Common myeloid progenitor, CD34-positive (primary cell): ENCODE results near the gene DCHS2.

Experiments used
- CTCF ChIA-PET: fragments of 350-600 bp; sonication (Branson Sonifier 250); formaldehyde crosslinking; loops from one replicate; lab custom pipeline; 2021; ENCODE audit warnings: antibody characterized with exemption; lab: Charles Lee
- POLR2A ChIA-PET: fragments of 350-600 bp; sonication (Branson Sonifier 250); formaldehyde crosslinking; loops from one replicate; lab custom pipeline; 2021; ENCODE audit warnings: antibody characterized with exemption; lab: Charles Lee
- DNase-seq, 3 donors: peaks; one replicate each; pipeline versions ENCODE4 v3.0.0 to v3.0.0-alpha.2; 2013
- H3K27ac ChIP-seq, 2 experiments: 1 replicate in 1 of 2; 2 replicates in 1 of 2; pipeline ENCODE4 v1.7.0; 2013; ENCODE audit warnings: inconsistent platforms in 2 of 2, low read length in 2 of 2, mild to moderate bottlenecking in 2 of 2, low read depth in 1 of 2, moderate library complexity in 1 of 2; ENCODE audit not compliant: severe bottlenecking in 2 of 2, insufficient read depth in 1 of 2, poor library complexity in 1 of 2
- H3K27me3 ChIP-seq, 5 experiments: replicated peaks in 2 of 5; 1 replicate in 3 of 5; 2 replicates in 2 of 5; pipeline versions ENCODE4 v1.6.1 to v1.7.0; 2013; ENCODE audit warnings: low read length in 4 of 5, mild to moderate bottlenecking in 2 of 5, moderate library complexity in 2 of 5, inconsistent platforms in 1 of 5; ENCODE audit not compliant: insufficient read depth in 5 of 5, control insufficient read depth in 4 of 5
- H3K36me3 ChIP-seq, 4 experiments: 1 replicate in 2 of 4; 2 replicates in 2 of 4; pipeline versions ENCODE4 v1.6.1 to v1.7.0; 2013; ENCODE audit warnings: low read length in 3 of 4, control low read depth in 1 of 4, mild to moderate bottlenecking in 1 of 4; ENCODE audit not compliant: control insufficient read depth in 4 of 4, insufficient read depth in 4 of 4
- H3K4me1 ChIP-seq, 4 experiments: 1 replicate in 3 of 4; 2 replicates in 1 of 4; pipeline versions ENCODE4 v1.6.1 to v1.7.1; 2013; ENCODE audit warnings: low read length in 3 of 4, mild to moderate bottlenecking in 3 of 4, control low read depth in 1 of 4, inconsistent platforms in 1 of 4, moderate library complexity in 1 of 4; ENCODE audit not compliant: control insufficient read depth in 4 of 4, insufficient read depth in 4 of 4; ENCODE audit errors: control extremely low read depth in 1 of 4
- H3K4me3 ChIP-seq, 7 experiments: 1 replicate in 4 of 7; 2 replicates in 3 of 7; pipeline versions ENCODE4 v1.5.1 to v1.7.0; 2013; ENCODE audit warnings: mild to moderate bottlenecking in 7 of 7, low read length in 6 of 7, moderate library complexity in 6 of 7, inconsistent platforms in 2 of 7, low read depth in 2 of 7, control low read depth in 1 of 7; ENCODE audit not compliant: insufficient read depth in 4 of 7, control insufficient read depth in 1 of 7; ENCODE audit errors: extremely low read depth in 1 of 7
- H3K9me3 ChIP-seq, 5 experiments: 1 replicate in 4 of 5; 2 replicates in 1 of 5; pipeline versions ENCODE4 v1.6.1 to v1.7.1; 2013; ENCODE audit warnings: low read length in 4 of 5, mild to moderate bottlenecking in 2 of 5, inconsistent platforms in 1 of 5, low read depth in 1 of 5, moderate library complexity in 1 of 5; ENCODE audit not compliant: control insufficient read depth in 4 of 5, insufficient read depth in 2 of 5; ENCODE audit errors: control extremely low read depth in 1 of 5
- WGBS: methylation state at CpG from one replicate; pipeline ENCODE4 v1.1.5; 2013; ENCODE audit not compliant: insufficient coverage; 5-methylcytosine and 5-hydroxymethylcytosine counted together

Gene DCHS2

DNA sequence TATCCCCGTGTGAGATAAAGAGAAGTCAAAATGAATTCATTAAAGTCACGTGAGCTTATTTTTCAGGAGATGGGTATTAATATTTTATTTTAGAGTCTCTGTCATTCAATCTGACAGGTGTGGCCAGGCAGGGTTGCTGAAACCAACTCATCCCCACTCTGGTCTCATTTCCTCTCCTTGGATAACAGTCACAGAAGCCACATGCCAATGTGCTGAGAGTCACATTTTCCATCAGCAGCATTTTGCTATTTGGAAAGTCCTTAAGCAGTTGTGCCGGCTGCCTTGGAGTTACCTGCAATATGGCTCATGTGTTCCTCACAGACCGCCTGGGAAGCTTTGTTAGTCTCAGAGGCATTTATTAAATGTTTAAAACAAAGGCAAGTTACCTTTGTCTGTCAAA is 302.3 kb downstream of the DCHS2 start:
- ChIA-PET CTCF (no interaction called here), POLR2A (no interaction called here)
- Histone ChIP-seq H3K27me3 (no peaks in the 10 kb centered on the region), H3K36me3 (no peaks in the 10 kb centered on the region), H3K27ac (no peak overlapping the region), H3K9me3 (no peaks in the 10 kb centered on the region), H3K4me1 (no peaks in the 10 kb centered on the region), H3K4me3 (no peak overlapping the region)
- WGBS, result 90% methylated on average over 3 of the region's 4 CpGs
- DNase-seq, result no peak

- DNase-seq, result no peak
- POLR2A ChIA-PET, result no interaction called here
- 94% methylated on average over 3 of the region's 3 CpGs for WGBS
- H3K9me3 ChIP-seq, result no peaks in the 10 kb centered on the region
- H3K4me3 ChIP-seq, result no peak overlapping the region
- no peaks in the 10 kb centered on the region for H3K4me1 ChIP-seq
- H3K36me3 ChIP-seq, result no peaks in the 10 kb centered on the region
- no peak overlapping the region for H3K27ac ChIP-seq
- CTCF ChIA-PET, result no interaction called here
- H3K27me3 ChIP-seq, result no peaks in the 10 kb centered on the region
These were observed 304.7 kb downstream of the DCHS2 start for GRCh38 chr4:154186888-154187287.

GRCh38 chr4:154186035-154186434 is 305.6 kb downstream of the DCHS2 start:
- no peak for DNase-seq
- ChIA-PET POLR2A (no interaction called here), CTCF (no interaction called here)
- Histone ChIP-seq H3K9me3 (no peaks in the 10 kb centered on the region), H3K27me3 (no peaks in the 10 kb centered on the region), H3K27ac (no peak overlapping the region), H3K4me3 (no peak overlapping the region), H3K36me3 (no peaks in the 10 kb centered on the region), H3K4me1 (no peaks in the 10 kb centered on the region)
- 78% methylated on average over 5 of the region's 6 CpGs for WGBS

DNA sequence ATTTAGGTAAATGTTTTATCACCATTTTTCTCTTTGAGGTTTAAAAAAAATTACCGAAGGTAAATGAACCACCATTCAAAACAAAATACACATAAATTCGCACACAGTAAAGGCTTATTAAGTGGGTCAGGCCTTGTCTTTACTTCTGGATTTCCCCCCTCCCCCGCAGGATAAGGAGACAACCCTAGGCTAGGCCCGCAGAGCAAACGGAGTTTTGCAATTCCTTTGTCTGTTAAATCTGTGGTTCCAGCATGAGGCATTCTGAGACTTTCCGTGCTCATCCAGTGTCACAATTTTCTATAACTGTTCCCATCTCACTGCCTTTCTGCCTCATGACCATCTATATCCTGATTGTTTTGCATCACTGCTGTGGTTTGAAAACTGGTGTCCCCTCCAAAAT is 307.4 kb downstream of the DCHS2 start:
- H3K4me3 ChIP-seq, result no peak overlapping the region
- ChIA-PET CTCF (no interaction called here), POLR2A (no interaction called here)
- no peaks in the 10 kb centered on the region for H3K27me3 ChIP-seq
- H3K27ac ChIP-seq, result no peak overlapping the region
- 89% methylated on average over 4 of the region's 6 CpGs for WGBS
- H3K9me3 ChIP-seq, result peaks cover 0 to 2% (median 0%) of the 10 kb centered on the region in 5 experiments
- no peaks in the 10 kb centered on the region for H3K4me1 ChIP-seq
- no peaks in the 10 kb centered on the region for H3K36me3 ChIP-seq
- DNase-seq, result no peak

DNA sequence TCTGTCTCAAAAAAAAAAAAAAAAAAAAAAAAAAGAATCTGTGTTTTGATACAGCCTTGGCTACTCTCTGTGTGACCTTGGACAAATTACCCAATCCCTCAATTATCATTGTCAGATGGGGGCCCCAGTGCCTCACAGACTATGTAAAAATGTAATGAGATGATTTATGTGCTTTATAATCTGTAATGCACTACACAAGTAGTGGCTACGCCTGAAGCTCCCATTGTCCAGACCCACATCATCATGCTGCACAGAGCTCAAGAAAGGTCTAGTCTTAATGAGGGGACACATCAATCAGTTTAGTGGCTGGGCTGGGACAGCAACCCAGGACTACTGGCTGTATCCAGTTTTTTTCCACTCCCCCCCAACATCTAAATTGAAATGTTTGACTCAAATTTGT is 308.3 kb downstream of the DCHS2 start:
- no peaks in the 10 kb centered on the region for H3K27me3 ChIP-seq
- DNase-seq, result no peak
- H3K27ac ChIP-seq, result no peak overlapping the region
- H3K4me3 ChIP-seq, result no peak overlapping the region
- peaks cover 0 to 2% (median 0%) of the 10 kb centered on the region in 5 experiments for H3K9me3 ChIP-seq
- no peaks in the 10 kb centered on the region for H3K36me3 ChIP-seq
- CTCF ChIA-PET, result no interaction called here
- POLR2A ChIA-PET, result no interaction called here
- 80% methylated on average over 1 of the region's 1 CpG for WGBS
- H3K4me1 ChIP-seq, result no peaks in the 10 kb centered on the region
